WERI-Rb-1 (cell line): Measurements from ENCODE around the gene GGPS1.

Experiments used
- DNase-seq: peaks from one replicate; pipeline ENCODE4 v3.0.0-alpha.2; 2020
- H3K27ac ChIP-seq: fragments of 250-450 bp; sonication (Bioruptor Pico); 2 replicates; pipeline ENCODE4 v1.5.1; 2020; ENCODE audit warnings: mild to moderate bottlenecking, moderate library complexity
- H3K27me3 ChIP-seq: fragments of 250-450 bp; sonication (Bioruptor Pico); 2 replicates; pipeline ENCODE4 v1.5.1; 2021; ENCODE audit warnings: mild to moderate bottlenecking, low read depth, moderate library complexity; ENCODE audit not compliant: insufficient read depth, severe bottlenecking
- H3K36me3 ChIP-seq: fragments of 250-450 bp; sonication (Bioruptor Pico); 2 replicates; pipeline ENCODE4 v1.5.1; 2020; ENCODE audit warnings: mild to moderate bottlenecking, moderate library complexity
- H3K4me3 ChIP-seq: 2 replicates; pipeline ENCODE4 v1.5.1; 2011; ENCODE audit warnings: low read depth, mild to moderate bottlenecking, control low read depth, low read length
- H3K9me3 ChIP-seq: fragments of 250-450 bp; sonication (Bioruptor Pico); 2 replicates; pipeline ENCODE4 v1.5.1; 2021; ENCODE audit warnings: mild to moderate bottlenecking, moderate library complexity; ENCODE audit not compliant: severe bottlenecking
- CTCF ChIP-seq: IDR thresholded peaks from 2 replicates; pipeline ENCODE4 v1.5.1; 2011; ENCODE audit warnings: low read depth, mild to moderate bottlenecking, control low read depth, inconsistent platforms, low read length

The GGPS1 gene

DNA sequence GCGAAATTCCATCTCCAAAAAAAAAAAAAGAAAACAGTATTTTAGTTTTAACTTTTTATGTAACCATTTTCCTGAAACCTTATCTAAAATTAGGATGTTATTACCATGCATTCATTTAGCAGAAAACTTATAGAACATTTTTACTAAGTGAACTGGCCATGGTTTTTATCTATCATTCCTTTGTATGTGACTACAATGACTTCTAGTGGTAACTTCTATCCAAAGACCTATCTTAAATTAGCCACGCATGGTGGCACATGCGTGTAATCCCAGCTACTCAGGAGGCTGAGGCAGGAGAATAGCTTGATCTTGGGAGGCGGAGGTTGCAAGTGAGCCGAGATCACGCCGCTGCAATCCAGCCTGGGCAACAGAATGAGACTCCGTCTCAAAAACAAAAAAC, 11.4 kb downstream of the GGPS1 start:
- no peak overlapping the region for H3K4me3 ChIP-seq
- no peak overlapping the region for H3K27ac ChIP-seq
- peaks cover 34% of the 10 kb centered on the region for H3K36me3 ChIP-seq
- DNase-seq = no peak
- H3K9me3 ChIP-seq = no peaks in the 10 kb centered on the region
- no peak for TF ChIP-seq CTCF
- no peaks in the 10 kb centered on the region for H3K27me3 ChIP-seq

- H3K4me3 ChIP-seq = no peak overlapping the region
- H3K36me3 ChIP-seq = peaks cover 19% of the 10 kb centered on the region
- no peak for TF ChIP-seq CTCF
- no peak for DNase-seq
- no peak overlapping the region for H3K27ac ChIP-seq
- no peaks in the 10 kb centered on the region for H3K9me3 ChIP-seq
- no peaks in the 10 kb centered on the region for H3K27me3 ChIP-seq
Observed at GRCh38 chr1:235341334-235341733, 13.0 kb downstream of the GGPS1 start.

- Histone ChIP-seq H3K9me3 (no peaks in the 10 kb centered on the region), H3K36me3 (peaks cover 12% of the 10 kb centered on the region), H3K27me3 (no peaks in the 10 kb centered on the region), H3K27ac (no peak overlapping the region), H3K4me3 (no peak overlapping the region)
- DNase-seq = peak; percentile 76
- no peak for TF ChIP-seq CTCF
Observed at GRCh38 chr1:235342039-235342438, 13.7 kb downstream of the GGPS1 start.

DNA sequence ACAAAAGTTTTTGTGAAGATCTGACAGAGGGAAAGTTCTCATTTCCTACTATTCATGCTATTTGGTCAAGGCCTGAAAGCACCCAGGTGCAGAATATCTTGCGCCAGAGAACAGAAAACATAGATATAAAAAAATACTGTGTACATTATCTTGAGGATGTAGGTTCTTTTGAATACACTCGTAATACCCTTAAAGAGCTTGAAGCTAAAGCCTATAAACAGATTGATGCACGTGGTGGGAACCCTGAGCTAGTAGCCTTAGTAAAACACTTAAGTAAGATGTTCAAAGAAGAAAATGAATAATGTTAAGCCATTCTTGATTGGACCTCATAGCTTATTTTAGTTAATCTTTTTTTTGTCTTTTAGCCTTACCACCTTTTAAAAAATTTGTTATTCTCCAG, 14.1 kb downstream of the GGPS1 start:
- Histone ChIP-seq H3K9me3 (no peaks in the 10 kb centered on the region), H3K36me3 (peaks cover 7% of the 10 kb centered on the region), H3K27me3 (no peaks in the 10 kb centered on the region), H3K27ac (no peak overlapping the region), H3K4me3 (no peak overlapping the region)
- DNase-seq = peak; percentile 69
- no peak for TF ChIP-seq CTCF

DNA sequence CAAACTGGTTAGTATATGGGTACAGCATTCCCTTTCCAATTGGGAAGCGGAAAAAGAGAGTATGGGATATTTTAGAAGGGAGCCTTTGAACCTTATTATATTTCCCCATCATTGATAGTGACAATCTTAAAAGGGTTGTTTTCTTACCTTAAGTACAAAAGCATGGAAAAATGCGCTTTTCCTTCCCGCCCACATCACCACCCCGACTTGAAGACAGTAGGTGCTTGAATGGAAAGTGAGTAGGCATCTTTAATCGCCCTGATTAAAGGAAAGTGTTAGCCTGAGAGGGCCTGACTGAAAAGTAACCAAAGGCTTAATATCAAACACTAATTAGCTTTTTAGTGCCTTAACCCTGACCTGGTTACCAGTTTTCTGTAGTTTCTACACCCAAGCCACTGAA, 15.4 kb downstream of the GGPS1 start:
- no peak for DNase-seq
- Histone ChIP-seq H3K27ac (no peak overlapping the region), H3K36me3 (peaks cover 3% of the 10 kb centered on the region; the same call in 1 of the 2 replicates), H3K4me3 (no peak overlapping the region), H3K9me3 (no peaks in the 10 kb centered on the region), H3K27me3 (no peaks in the 10 kb centered on the region)
- no peak for TF ChIP-seq CTCF

DNA sequence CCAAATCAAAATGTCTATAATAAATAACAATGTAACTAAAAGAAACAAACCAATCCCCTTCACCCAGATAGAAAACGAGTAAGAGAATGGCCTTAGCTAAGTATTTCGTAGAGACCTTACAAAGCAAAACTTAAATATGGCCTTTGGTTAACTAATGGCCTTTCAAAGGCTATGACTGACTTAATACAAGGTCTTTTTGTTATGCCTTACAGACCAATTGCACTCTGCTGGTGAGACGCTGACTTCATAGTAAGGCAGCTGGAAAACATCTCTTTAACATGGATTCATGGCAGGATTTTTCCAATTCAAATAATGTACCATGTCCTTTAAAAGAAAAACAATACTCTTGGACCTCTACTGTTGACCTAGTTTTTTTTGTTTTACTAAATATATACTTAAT, 23.1 kb downstream of the GGPS1 start:
- no peaks in the 10 kb centered on the region for H3K27me3 ChIP-seq
- TF ChIP-seq CTCF = no peak
- H3K36me3 ChIP-seq = no peaks in the 10 kb centered on the region
- no peak overlapping the region for H3K27ac ChIP-seq
- H3K9me3 ChIP-seq = no peaks in the 10 kb centered on the region
- no peak for DNase-seq
- no peak overlapping the region for H3K4me3 ChIP-seq
